ENCODE data around the gene CLTB. TPM values are rescaled to one million over a fixed set of nuclear protein-coding genes. Genes with fewer than 3 reads are reported as not detected.

CLTB gene
- total and polyA plus RNA-seq, 10 of the 15 experiments (the other 5 are each of a cell fraction or from before 2014, with no cell fraction given), result 1.6 to 52.8 (median 36.9) TPM

DNA sequence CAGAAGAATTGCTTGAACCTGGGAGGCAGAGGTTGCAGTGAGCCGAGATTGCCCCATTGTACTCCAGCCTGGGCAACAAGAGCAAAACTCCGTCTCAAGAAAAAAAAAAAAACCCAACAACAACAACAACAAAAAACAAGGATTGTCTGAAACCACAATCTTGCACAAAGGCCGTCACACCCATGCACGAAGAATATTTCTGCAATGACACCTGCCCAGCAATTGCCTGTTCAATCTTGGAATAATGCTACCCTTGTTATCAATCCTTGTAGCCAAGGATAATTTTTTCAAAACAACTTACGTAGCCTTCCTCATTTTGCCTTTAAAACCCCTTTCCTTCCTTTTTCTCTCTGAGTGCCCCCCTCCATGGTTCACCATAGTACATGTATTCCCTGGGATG lies 3.7 kb upstream of the CLTB start:
- ChIA-PET CTCF (interaction anchor here (1.1 kb wide), 1 partner anchor 103 kb away, joined by 3 read pairs; no protein-coding TSS in a partner anchor), POLR2A (no interaction called here)

DNA sequence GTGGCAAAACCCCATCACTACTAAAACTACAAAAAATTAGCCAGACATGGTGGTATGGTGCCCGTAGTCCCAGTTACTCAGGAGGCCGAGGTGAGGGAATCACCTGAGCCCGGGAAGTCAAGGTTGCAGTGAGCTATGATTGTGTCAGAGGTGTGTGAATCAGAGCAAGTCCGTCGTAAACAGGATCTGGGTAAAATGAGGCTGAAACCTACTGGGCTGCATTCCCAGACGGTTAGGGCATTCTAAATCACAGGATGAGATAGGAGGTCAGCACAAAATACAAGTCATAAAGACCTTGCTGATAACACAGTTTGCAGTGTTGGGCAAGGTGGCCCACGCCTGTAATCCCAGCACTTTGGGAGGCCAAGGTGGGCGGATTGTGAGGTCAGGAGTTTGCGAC lies 1.9 kb upstream of the CLTB start:
- POLR2A ChIA-PET, result no interaction called here
- no peak for FAIRE-seq
- H3K4me1 ChIP-seq (ENCODE audit: control insufficient read depth, insufficient read depth, low read length), result peaks cover 19% of the 10 kb centered on the region

More for the DNA sequence above, 3.7 kb upstream of the CLTB start:
- Histone ChIP-seq H3K79me2 (ENCODE audit: control insufficient read depth, insufficient read depth, low read length) (peaks cover 5% of the 10 kb centered on the region), H3K27me3 (replicated peaks in 1 of 2; ENCODE audit: control insufficient read depth in 2 of 2, insufficient read depth in 2 of 2, low read length in 1 of 2) (no peaks in the 10 kb centered on the region), H3K4me1 (ENCODE audit: control insufficient read depth, insufficient read depth, low read length) (peaks cover 14% of the 10 kb centered on the region), H3K4me2 (ENCODE audit: control insufficient read depth, insufficient read depth) (no peak overlapping the region), H3K4me3 (no peak overlapping the region), H3K27ac (ENCODE audit: control insufficient read depth, insufficient read depth) (no peak overlapping the region), H2AFZ (ENCODE audit: control insufficient read depth, low read depth, low read length) (no peak overlapping the region), H3K9ac (ENCODE audit: control insufficient read depth, insufficient read depth, low read length) (no peak overlapping the region), H3K9me3 (replicated peaks; ENCODE audit: control insufficient read depth, insufficient read depth, low read length) (no peaks in the 10 kb centered on the region), H3K36me3 (ENCODE audit: control insufficient read depth in 2 of 2, insufficient read depth in 2 of 2, low read length in 1 of 2) (no peaks in the 10 kb centered on the region), H4K20me1 (ENCODE audit: control insufficient read depth, insufficient read depth) (no peaks in the 10 kb centered on the region)
- ChIA-PET SMC1A (ENCODE audit: uncharacterized antibody, unreplicated experiment) (interaction anchor here (0.7 kb wide), 1 partner anchor 52 kb away, joined by 3 read pairs; no protein-coding TSS in a partner anchor), RAD21 (ENCODE audit: unreplicated experiment) (no interaction called here)
- no TSS peak for BruUV-seq (replicated peaks)
- ATAC-seq (no peak), FAIRE-seq (no peak), DNase-seq (ENCODE audit: low read depth, low spot score) (no peak)
- in situ Hi-C loops (cut with MboI), result no loop called here
- intact Hi-C loops (cut with micrococcal nuclease; ENCODE audit: unreplicated experiment), result no loop called here
- WGBS (ENCODE audit: insufficient coverage, insufficient replicate concordance, low lambda C conversion rate, missing lambda C conversion rate), result 50% methylated on average over 5 of the region's 5 CpGs
- TF ChIP-seq CBX3 (IDR thresholded peaks at IDR 0.05; ENCODE audit: borderline replicate concordance, low read depth) (no peak), SUZ12 (IDR thresholded peaks at IDR 0.05; ENCODE audit: unreplicated experiment) (no peak), CBFB (IDR thresholded peaks at IDR 0.05; ENCODE audit: low read depth) (no peak), CHD2 (IDR thresholded peaks at IDR 0.05; ENCODE audit: borderline replicate concordance, low read depth, low read length) (no peak), RCOR1 (conservative IDR thresholded peaks at IDR 0.05; ENCODE audit: low read depth, low read length) (no peak), RB1 (IDR thresholded peaks at IDR 0.05; ENCODE audit: borderline replicate concordance) (no peak), EGR1 (IDR thresholded peaks at IDR 0.05; ENCODE audit: borderline replicate concordance in 1 of 2, low read depth in 2 of 2, low read length in 2 of 2) (no peak), ZNF384 (IDR thresholded peaks at IDR 0.05; ENCODE audit: borderline replicate concordance, low read depth, low read length) (no peak), NRF1 (conservative IDR thresholded peaks at IDR 0.05; ENCODE audit: low read depth, low read length) (no peak), ETV6 (conservative IDR thresholded peaks at IDR 0.05 in 1 of 2, IDR thresholded peaks at IDR 0.05 in 1 of 2; ENCODE audit: borderline replicate concordance in 1 of 2, low read depth in 1 of 2) (no peak), HDAC2 (IDR thresholded peaks at IDR 0.05) (no peak)

More for the DNA sequence above, 1.9 kb upstream of the CLTB start:
- no peaks in the 10 kb centered on the region for H3K27me3 ChIP-seq (replicated peaks in 1 of 2; ENCODE audit: control insufficient read depth in 2 of 2, insufficient read depth in 2 of 2, low read length in 1 of 2)
- ChIA-PET RAD21 (ENCODE audit: unreplicated experiment) (interaction anchor here (0.8 kb wide), 2 partner anchors 156 to 161 kb away, joined by 3 to 4 read pairs; no protein-coding TSS in a partner anchor), CTCF (interaction anchor here (1.0 to 3.4 kb wide), 9 partner anchors 12 to 243 kb away, joined by 3 to 18 read pairs (median 5); no protein-coding TSS in a partner anchor), SMC1A (ENCODE audit: uncharacterized antibody, unreplicated experiment) (interaction anchor here (0.9 to 1.9 kb wide), 5 partner anchors 30 to 119 kb away, joined by 3 to 8 read pairs (median 3); partner anchors contain the start of genes FAF2 and RNF44)
- WGBS (ENCODE audit: insufficient coverage, insufficient replicate concordance, low lambda C conversion rate, missing lambda C conversion rate), result 67% methylated on average over 9 of the region's 9 CpGs
- ATAC-seq, result no peak
- H3K36me3 ChIP-seq (ENCODE audit: control insufficient read depth in 2 of 2, insufficient read depth in 2 of 2, low read length in 1 of 2), result no peaks in the 10 kb centered on the region
- H3K4me3 ChIP-seq, result no peak overlapping the region
- intact Hi-C loops (cut with micrococcal nuclease; ENCODE audit: unreplicated experiment), result loop anchor here (10.0 kb wide), 2 partner anchors 227 to 683 kb away; partner anchors contain the start of gene TSPAN17
- BruUV-seq (replicated peaks), result no TSS peak
- no peak for DNase-seq (ENCODE audit: low read depth, low spot score)
- in situ Hi-C loops (cut with MboI), result no loop called here
- H3K4me2 ChIP-seq (ENCODE audit: control insufficient read depth, insufficient read depth), result no peak overlapping the region
- TF ChIP-seq POLR2AphosphoS2 (IDR thresholded peaks at IDR 0.05; ENCODE audit: low read depth, low read length) (no peak), SREBF2 (IDR thresholded peaks at IDR 0.05; ENCODE audit: low read length) (no peak), SIN3A (IDR thresholded peaks at IDR 0.05; ENCODE audit: low read depth, low read length) (no peak)
- H3K79me2 ChIP-seq (ENCODE audit: control insufficient read depth, insufficient read depth, low read length), result peaks cover 5% of the 10 kb centered on the region
- no peaks in the 10 kb centered on the region for H4K20me1 ChIP-seq (ENCODE audit: control insufficient read depth, insufficient read depth)
- no peak overlapping the region for H3K27ac ChIP-seq (ENCODE audit: control insufficient read depth, insufficient read depth)
- no peak overlapping the region for H3K9ac ChIP-seq (ENCODE audit: control insufficient read depth, insufficient read depth, low read length)
- H3K9me3 ChIP-seq (replicated peaks; ENCODE audit: control insufficient read depth, insufficient read depth, low read length), result no peaks in the 10 kb centered on the region
- no peak overlapping the region for H2AFZ ChIP-seq (ENCODE audit: control insufficient read depth, low read depth, low read length)

All from GM12878 (cell line).